ENCODE results near the gene POU2AF3. TPM values are rescaled to one million over a fixed set of nuclear protein-coding genes. Genes with fewer than 3 reads are reported as not detected.

The POU2AF3 gene
- total RNA-seq, 2 experiments from 2014 or later: not detected

- intact Hi-C loops (cut with DNase I, micrococcal nuclease): no loop called here
- ATAC-seq (peak; percentile 12), DNase-seq (no peak)
- Mint-ChIP-seq H3K27ac (no peak overlapping the region), H3K4me3 (no peak overlapping the region), H3K27me3 (peaks cover 48% of the 10 kb centered on the region), H3K4me1 (peaks cover 3% of the 10 kb centered on the region), H3K9me3 (ENCODE audit: low read depth) (no peaks in the 10 kb centered on the region), H3K36me3 (ENCODE audit: low read depth) (no peaks in the 10 kb centered on the region)
- CTCF ChIA-PET: interaction anchor here (0.8 to 2.4 kb wide), 2 partner anchors 128 to 178 kb away, joined by 3 to 13 read pairs; no protein-coding TSS in a partner anchor
- POLR2A ChIA-PET: no interaction called here
Observed at GRCh38 chr11:111301004-111301841, 2.9 kb downstream of the POU2AF3 start.

GRCh38 chr11:111301842-111302118 is 3.4 kb downstream of the POU2AF3 start:
- POLR2A ChIA-PET: no interaction called here
- H3K27me3 Mint-ChIP-seq: peaks cover 52% of the 10 kb centered on the region
- no peaks in the 10 kb centered on the region for H3K36me3 Mint-ChIP-seq (ENCODE audit: low read depth)
- no peaks in the 10 kb centered on the region for H3K9me3 Mint-ChIP-seq (ENCODE audit: low read depth)
- peaks cover 3% of the 10 kb centered on the region for H3K4me1 Mint-ChIP-seq
- CTCF ChIA-PET: interaction anchor here (1.0 kb wide), 1 partner anchor 144 kb away, joined by 4 read pairs; no protein-coding TSS in a partner anchor
- H3K27ac Mint-ChIP-seq: no peak overlapping the region
- DNase-seq (no peak), ATAC-seq (no peak)
- no peak overlapping the region for H3K4me3 Mint-ChIP-seq
- intact Hi-C loops (cut with DNase I, micrococcal nuclease): no loop called here

GRCh38 chr11:111302298-111302697 is 4.0 kb downstream of the POU2AF3 start:
- Mint-ChIP-seq H3K9me3 (ENCODE audit: low read depth) (no peaks in the 10 kb centered on the region), H3K4me1 (peaks cover 3% of the 10 kb centered on the region), H3K27me3 (peaks cover 52% of the 10 kb centered on the region), H3K4me3 (no peak overlapping the region), H3K27ac (no peak overlapping the region), H3K36me3 (ENCODE audit: low read depth) (no peaks in the 10 kb centered on the region)
- intact Hi-C loops (cut with DNase I, micrococcal nuclease): no loop called here
- CTCF ChIA-PET: interaction anchor here (1.0 kb wide), 1 partner anchor 144 kb away, joined by 4 read pairs; no protein-coding TSS in a partner anchor
- POLR2A ChIA-PET: no interaction called here
- ATAC-seq (no peak), DNase-seq (no peak)

GRCh38 chr11:111303461-111303860 is 5.1 kb downstream of the POU2AF3 start:
- peaks cover 49% of the 10 kb centered on the region for H3K27me3 Mint-ChIP-seq

GRCh38 chr11:111305162-111305802 is 6.9 kb downstream of the POU2AF3 start:
- Mint-ChIP-seq H3K36me3 (ENCODE audit: low read depth) (no peaks in the 10 kb centered on the region), H3K27me3 (peaks cover 43% of the 10 kb centered on the region), H3K4me1 (no peaks in the 10 kb centered on the region), H3K9me3 (ENCODE audit: low read depth) (no peaks in the 10 kb centered on the region), H3K27ac (no peak overlapping the region), H3K4me3 (no peak overlapping the region)
- ChIA-PET CTCF (no interaction called here), POLR2A (no interaction called here)
- no peak for ATAC-seq
- intact Hi-C loops (cut with DNase I, micrococcal nuclease): no loop called here
- no peak for DNase-seq

More at GRCh38 chr11:111303461-111303860, 5.1 kb downstream of the POU2AF3 start:
- no peak overlapping the region for H3K27ac Mint-ChIP-seq
- intact Hi-C loops (cut with DNase I, micrococcal nuclease): no loop called here
- H3K9me3 Mint-ChIP-seq (ENCODE audit: low read depth): no peaks in the 10 kb centered on the region
- H3K4me1 Mint-ChIP-seq: no peaks in the 10 kb centered on the region
- ChIA-PET CTCF (interaction anchor here (1.1 kb wide), 1 partner anchor 125 kb away, joined by 6 read pairs; no protein-coding TSS in a partner anchor), POLR2A (no interaction called here)
- DNase-seq (no peak), ATAC-seq (no peak)
- no peak overlapping the region for H3K4me3 Mint-ChIP-seq
- H3K36me3 Mint-ChIP-seq (ENCODE audit: low read depth): no peaks in the 10 kb centered on the region

DNA sequence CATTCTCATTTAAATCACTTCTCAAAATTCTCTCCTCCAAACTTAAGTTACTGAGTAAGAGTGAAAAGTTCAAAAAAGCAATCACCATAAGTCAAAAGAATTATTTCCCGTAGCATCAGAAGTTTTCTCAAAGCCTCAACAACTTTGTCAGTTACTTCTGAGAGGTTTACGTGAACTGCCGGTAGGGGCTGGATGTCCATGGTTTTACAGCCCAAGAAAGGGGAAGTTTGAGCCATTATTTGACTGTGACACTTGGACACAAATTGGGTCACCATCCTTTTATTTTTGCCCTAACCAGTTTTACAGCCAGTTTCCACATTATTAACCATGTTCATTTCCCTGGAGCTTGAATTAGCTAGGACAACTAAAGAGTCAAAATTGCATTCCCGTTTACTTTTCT is 7.5 kb downstream of the POU2AF3 start:
- ATAC-seq: no peak

GRCh38 chr11:111306321-111306720 is 8.0 kb downstream of the POU2AF3 start:
- no peak for ATAC-seq
- intact Hi-C loops (cut with DNase I, micrococcal nuclease): no loop called here
- ChIA-PET CTCF (no interaction called here), POLR2A (no interaction called here)
- Mint-ChIP-seq H3K27ac (no peak overlapping the region), H3K9me3 (ENCODE audit: low read depth) (no peaks in the 10 kb centered on the region), H3K4me3 (no peak overlapping the region), H3K36me3 (ENCODE audit: low read depth) (no peaks in the 10 kb centered on the region), H3K27me3 (peaks cover 33% of the 10 kb centered on the region), H3K4me1 (no peaks in the 10 kb centered on the region)
- no peak for DNase-seq

More for the DNA sequence above, 7.5 kb downstream of the POU2AF3 start:
- H3K27me3 Mint-ChIP-seq: peaks cover 37% of the 10 kb centered on the region
- no peaks in the 10 kb centered on the region for H3K4me1 Mint-ChIP-seq
- no peak overlapping the region for H3K4me3 Mint-ChIP-seq
- CTCF ChIA-PET: no interaction called here
- H3K36me3 Mint-ChIP-seq (ENCODE audit: low read depth): no peaks in the 10 kb centered on the region
- intact Hi-C loops (cut with DNase I, micrococcal nuclease): no loop called here
- no peaks in the 10 kb centered on the region for H3K9me3 Mint-ChIP-seq (ENCODE audit: low read depth)
- no peak for DNase-seq
- POLR2A ChIA-PET: no interaction called here
- H3K27ac Mint-ChIP-seq: no peak overlapping the region

DNA sequence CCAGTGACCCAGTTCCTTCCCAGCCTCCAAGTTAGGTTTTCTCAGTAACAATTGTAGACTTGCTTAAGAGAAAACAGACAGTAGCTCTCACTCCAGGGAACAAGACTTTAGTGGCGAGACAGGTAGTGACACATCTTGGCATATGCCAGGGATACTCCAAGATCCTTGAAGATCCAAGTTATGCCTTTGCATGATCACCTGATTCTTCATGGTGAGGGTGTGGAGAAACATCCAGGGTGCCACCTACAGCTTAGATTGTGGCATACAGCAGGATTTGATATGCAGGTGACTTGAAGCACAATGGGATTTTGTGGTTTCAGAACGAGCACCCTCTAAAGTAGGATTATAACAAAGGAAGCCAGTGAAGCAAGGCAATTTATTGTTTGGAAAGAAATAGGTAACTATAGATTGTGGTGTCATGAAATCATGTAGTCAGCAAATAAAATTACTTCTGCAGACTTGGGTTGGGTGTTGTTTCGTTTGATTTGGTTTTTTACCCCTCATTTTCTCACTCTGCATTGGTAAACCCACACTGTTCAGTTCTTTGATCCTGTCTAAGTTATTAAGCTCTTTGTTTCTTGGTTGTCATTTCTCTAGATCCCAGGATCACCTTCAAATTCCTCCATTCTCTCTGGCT is 9.2 kb downstream of the POU2AF3 start:
- intact Hi-C loops (cut with DNase I, micrococcal nuclease): no loop called here
- peaks cover 30% of the 10 kb centered on the region for H3K27me3 Mint-ChIP-seq
- no peaks in the 10 kb centered on the region for H3K9me3 Mint-ChIP-seq (ENCODE audit: low read depth)
- H3K36me3 Mint-ChIP-seq (ENCODE audit: low read depth): no peaks in the 10 kb centered on the region
- H3K4me3 Mint-ChIP-seq: no peak overlapping the region
- DNase-seq: no peak
- ATAC-seq: no peak
- H3K4me1 Mint-ChIP-seq: no peaks in the 10 kb centered on the region
- ChIA-PET CTCF (interaction anchor here (1.0 kb wide), 1 partner anchor 26 kb away, joined by 3 read pairs; no protein-coding TSS in a partner anchor), POLR2A (no interaction called here)
- no peak overlapping the region for H3K27ac Mint-ChIP-seq

- Mint-ChIP-seq H3K4me1 (no peaks in the 10 kb centered on the region), H3K9me3 (ENCODE audit: low read depth) (no peaks in the 10 kb centered on the region), H3K27me3 (peaks cover 27% of the 10 kb centered on the region), H3K4me3 (no peak overlapping the region), H3K27ac (no peak overlapping the region), H3K36me3 (ENCODE audit: low read depth) (no peaks in the 10 kb centered on the region)
- intact Hi-C loops (cut with DNase I, micrococcal nuclease): no loop called here
- ChIA-PET CTCF (interaction anchor here (1.0 kb wide), 1 partner anchor 25 kb away, joined by 3 read pairs; no protein-coding TSS in a partner anchor), POLR2A (no interaction called here)
- ATAC-seq (no peak), DNase-seq (no peak)
Observed at GRCh38 chr11:111308140-111308539, 9.8 kb downstream of the POU2AF3 start.

DNA sequence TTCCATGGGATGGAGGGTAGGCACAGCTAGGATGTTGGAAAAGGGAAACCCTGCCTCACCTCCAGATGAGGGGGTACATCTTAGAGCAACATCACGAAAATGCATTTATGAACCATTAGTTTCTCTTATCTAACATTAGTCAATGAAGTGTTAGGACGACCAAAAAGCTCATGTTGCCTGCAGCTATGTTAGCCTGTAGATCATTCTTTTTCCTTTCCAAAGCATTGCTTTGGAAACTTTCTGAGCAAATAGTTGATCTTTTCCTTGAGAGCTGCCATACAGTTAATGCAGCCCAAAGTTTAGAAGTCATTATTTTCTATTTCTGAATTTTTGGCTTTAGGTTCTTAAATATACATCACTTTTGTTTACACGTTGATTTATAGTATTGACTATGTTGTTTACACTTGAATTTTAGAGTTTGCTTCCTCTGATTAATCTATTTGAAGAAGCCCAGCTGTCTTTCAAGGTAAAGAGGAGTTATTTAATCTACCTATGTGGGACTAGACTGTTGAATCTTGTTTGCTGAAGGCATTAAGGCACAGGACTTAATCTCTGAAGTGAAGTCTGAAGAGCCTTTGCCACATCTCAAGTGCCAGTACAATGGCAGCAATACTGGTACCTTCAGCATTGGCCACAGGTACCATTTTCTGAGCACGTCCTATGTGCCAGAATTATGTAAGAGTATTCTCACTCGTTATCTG is 11.0 kb downstream of the POU2AF3 start:
- H3K4me1 Mint-ChIP-seq: no peaks in the 10 kb centered on the region
- no peaks in the 10 kb centered on the region for H3K9me3 Mint-ChIP-seq (ENCODE audit: low read depth)
- no peak overlapping the region for H3K27ac Mint-ChIP-seq
- H3K4me3 Mint-ChIP-seq: no peak overlapping the region
- ATAC-seq (no peak), DNase-seq (no peak)
- ChIA-PET CTCF (no interaction called here), POLR2A (interaction anchor here (0.6 kb wide), 1 partner anchor 24 kb away, joined by 3 read pairs; no protein-coding TSS in a partner anchor)
- H3K36me3 Mint-ChIP-seq (ENCODE audit: low read depth): no peaks in the 10 kb centered on the region
- intact Hi-C loops (cut with DNase I, micrococcal nuclease): no loop called here
- H3K27me3 Mint-ChIP-seq: peaks cover 33% of the 10 kb centered on the region

- Mint-ChIP-seq H3K27me3 (peaks cover 30% of the 10 kb centered on the region), H3K9me3 (ENCODE audit: low read depth) (no peaks in the 10 kb centered on the region), H3K36me3 (ENCODE audit: low read depth) (no peaks in the 10 kb centered on the region), H3K4me3 (no peak overlapping the region), H3K27ac (no peak overlapping the region), H3K4me1 (no peaks in the 10 kb centered on the region)
- ChIA-PET CTCF (no interaction called here), POLR2A (no interaction called here)
- ATAC-seq (no peak), DNase-seq (no peak)
- intact Hi-C loops (cut with DNase I, micrococcal nuclease): no loop called here
Observed at GRCh38 chr11:111310088-111310487, 11.7 kb downstream of the POU2AF3 start.
